GM23338 (cell line): Measurements from ENCODE around the gene OR5B12. TPM values are rescaled to one million over a fixed set of nuclear protein-coding genes. Genes with fewer than 3 reads are reported as not detected.

Experiments
- ATAC-seq: fragments of 200-7000 bp; cut with Tn5 transposase; 3 replicates; pipeline ENCODE4 v1.9.1; 2020
- DNase-seq: peaks from one replicate; pipeline ENCODE4 v3.0.0-alpha.2; 2015; ENCODE audit warnings: low spot score
- H2AFZ ChIP-seq: fragments of 200-600 bp; sonication (generic); 2 replicates; pipeline ENCODE4 v1.8.0; 2016; ENCODE audit warnings: antibody characterized with exemption, mild to moderate bottlenecking, moderate library complexity
- H3F3A ChIP-seq: fragments of 200-600 bp; sonication (generic); replicated peaks from 2 replicates; pipeline ENCODE4 v1.8.0; 2017; ENCODE audit warnings: antibody characterized with exemption, mixed run types, low read depth
- H3K27ac ChIP-seq: fragments of 200-600 bp; sonication (generic); 2 replicates; pipeline ENCODE4 v1.6.1; 2016; ENCODE audit warnings: low read depth
- H3K27me3 ChIP-seq: fragments of 200-600 bp; sonication (generic); 2 replicates; pipeline ENCODE4 v1.8.0; 2016; ENCODE audit warnings: mild to moderate bottlenecking, mixed run types, moderate library complexity; ENCODE audit not compliant: insufficient read depth
- H3K36me3 ChIP-seq: fragments of 200-600 bp; sonication (generic); 2 replicates; pipeline ENCODE4 v1.8.0; 2016; ENCODE audit warnings: mild to moderate bottlenecking; ENCODE audit not compliant: insufficient read depth
- H3K4me1 ChIP-seq: fragments of 200-600 bp; sonication (generic); 2 replicates; pipeline ENCODE4 v1.8.0; 2016; ENCODE audit warnings: mild to moderate bottlenecking, moderate library complexity; ENCODE audit not compliant: insufficient read depth
- H3K4me2 ChIP-seq: fragments of 200-600 bp; sonication (generic); 2 replicates; pipeline ENCODE4 v1.7.1; 2017; ENCODE audit warnings: mixed run types
- H3K4me3 ChIP-seq: fragments of 200-600 bp; sonication (generic); 2 replicates; pipeline ENCODE4 v1.6.1; 2016; ENCODE audit warnings: mixed run types
- H3K79me2 ChIP-seq: fragments of 200-600 bp; sonication (generic); replicated peaks from 2 replicates; pipeline ENCODE4 v1.8.0; 2017; ENCODE audit warnings: mild to moderate bottlenecking; ENCODE audit not compliant: insufficient read depth
- H3K9me2 ChIP-seq: fragments of 200-600 bp; sonication (generic); 2 replicates; pipeline ENCODE4 v1.8.0; 2017; ENCODE audit not compliant: insufficient read depth
- H4K20me1 ChIP-seq: fragments of 200-600 bp; sonication (generic); replicated peaks from 2 replicates; pipeline ENCODE4 v1.8.0; 2017; ENCODE audit warnings: mild to moderate bottlenecking; ENCODE audit not compliant: insufficient read depth
- H3K27ac Mint-ChIP-seq: 2 replicates; pipeline ENCODE4 v1.8.0; 2020; ENCODE audit warnings: inconsistent platforms, mild to moderate bottlenecking, moderate library complexity, mixed read lengths
- H3K27me3 Mint-ChIP-seq: 3 replicates; pipeline ENCODE4 v1.8.0; 2022; ENCODE audit warnings: low read depth, mild to moderate bottlenecking, moderate library complexity, mixed read lengths, inconsistent platforms; ENCODE audit not compliant: insufficient read depth, poor library complexity
- H3K36me3 Mint-ChIP-seq: 3 replicates; pipeline ENCODE4 v1.8.0; 2021; ENCODE audit warnings: low read depth, mild to moderate bottlenecking, inconsistent platforms, moderate library complexity, mixed read lengths
- H3K4me1 Mint-ChIP-seq: 3 replicates; pipeline ENCODE4 v1.8.0; 2020; ENCODE audit warnings: mild to moderate bottlenecking, inconsistent platforms, mixed read lengths
- H3K4me3 Mint-ChIP-seq: 3 replicates; pipeline ENCODE4 v1.8.0; 2021; ENCODE audit warnings: moderate library complexity, mild to moderate bottlenecking, inconsistent platforms, mixed read lengths
- H3K9me3 Mint-ChIP-seq: 3 replicates; pipeline ENCODE4 v1.8.0; 2020; ENCODE audit warnings: moderate library complexity, mild to moderate bottlenecking, inconsistent platforms, mixed read lengths
- CREB1 ChIP-seq: fragments of 250-450 bp; sonication (Bioruptor Pico); IDR thresholded peaks from 2 replicates; pipeline ENCODE4 v1.5.0; 2020; ENCODE audit warnings: low read depth, mild to moderate bottlenecking, moderate library complexity
- EZH2phosphoT487 ChIP-seq: fragments of 200-600 bp; sonication (generic); IDR thresholded peaks from one replicate; pipeline ENCODE4 v1.8.1; 2018; ENCODE audit warnings: antibody characterized with exemption; ENCODE audit not compliant: unreplicated experiment
- JUNB ChIP-seq: IDR thresholded peaks from one replicate; pipeline ENCODE4 v1.6.1; 2016; ENCODE audit warnings: antibody characterized with exemption; ENCODE audit not compliant: unreplicated experiment
- NANOG ChIP-seq: IDR thresholded peaks from 2 replicates; pipeline ENCODE4 v1.6.1; 2016; ENCODE audit warnings: antibody characterized with exemption, borderline replicate concordance
- POLR2AphosphoS5 ChIP-seq: IDR thresholded peaks from 2 replicates; pipeline ENCODE4 v1.6.1; 2016; ENCODE audit warnings: antibody characterized with exemption, low read depth
- STAT1 ChIP-seq: IDR thresholded peaks from one replicate; pipeline ENCODE4 v1.6.1; 2016; ENCODE audit warnings: antibody characterized with exemption; ENCODE audit not compliant: unreplicated experiment
- ZNF114 ChIP-seq: fragments of 250-450 bp; sonication (Bioruptor Pico); IDR thresholded peaks from 2 replicates; pipeline ENCODE4 v1.5.0; 2020; ENCODE audit warnings: mild to moderate bottlenecking, moderate library complexity
- ZNF331 ChIP-seq: fragments of 250-450 bp; sonication (Bioruptor Pico); IDR thresholded peaks from 2 replicates; pipeline ENCODE4 v1.5.0; 2020; ENCODE audit warnings: low read depth, mild to moderate bottlenecking, moderate library complexity
- polyA plus RNA-seq: library from polyadenylated mRNA; unstranded; fragments of >200 nt; fragmentation: Nextera tagmentation; extraction: Ambion mirVana; gene quantifications from 2 replicates; pipeline ENCODE4 v1.2.1, GENCODE V29; 2016
- total RNA-seq: library from RNA; depleted of rRNA; stranded (reverse); fragments of >200 nt; shearing (Covaris generic); gene quantifications from 2 replicates; pipeline ENCODE4 v1.2.3, GENCODE V29; 2014
- TF ChIP-seq, protein P1 (sequence below): IDR thresholded peaks from one replicate; pipeline ENCODE4 v1.6.1; 2018; ENCODE audit warnings: antibody characterized with exemption; ENCODE audit not compliant: unreplicated experiment
- TF ChIP-seq, protein P2 (sequence below): fragments of 250-450 bp; sonication (Bioruptor Pico); IDR thresholded peaks from 2 replicates; pipeline ENCODE4 v1.5.0; 2020; ENCODE audit warnings: mild to moderate bottlenecking, moderate library complexity
- TF ChIP-seq, protein P3 (sequence below): IDR thresholded peaks from 2 replicates; pipeline ENCODE4 v1.6.1; 2016; ENCODE audit warnings: antibody characterized with exemption

The OR5B12 gene
- total and polyA plus RNA-seq, 2 experiments from 2014 or later, result not detected

DNA sequence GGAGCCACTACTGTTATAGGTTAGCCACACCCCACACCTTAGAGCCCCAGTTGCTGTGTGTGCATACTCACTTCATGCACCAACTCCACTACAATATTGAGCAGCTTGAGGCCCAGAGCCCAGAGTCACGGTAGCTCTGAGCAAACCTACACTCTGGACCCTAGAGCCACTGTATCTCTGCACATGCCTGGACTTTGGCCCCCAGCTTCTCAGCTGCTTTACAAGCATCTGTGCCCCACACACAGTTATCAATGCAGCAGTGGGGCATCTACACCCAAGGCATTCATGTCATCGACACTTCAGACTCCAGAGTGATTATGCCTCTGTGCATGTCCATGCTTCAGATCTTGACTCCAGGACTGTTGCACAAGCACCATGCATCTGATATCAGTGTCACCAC is 2.3 kb upstream of the OR5B12 start (continued):
- TF ChIP-seq, protein P1, sequence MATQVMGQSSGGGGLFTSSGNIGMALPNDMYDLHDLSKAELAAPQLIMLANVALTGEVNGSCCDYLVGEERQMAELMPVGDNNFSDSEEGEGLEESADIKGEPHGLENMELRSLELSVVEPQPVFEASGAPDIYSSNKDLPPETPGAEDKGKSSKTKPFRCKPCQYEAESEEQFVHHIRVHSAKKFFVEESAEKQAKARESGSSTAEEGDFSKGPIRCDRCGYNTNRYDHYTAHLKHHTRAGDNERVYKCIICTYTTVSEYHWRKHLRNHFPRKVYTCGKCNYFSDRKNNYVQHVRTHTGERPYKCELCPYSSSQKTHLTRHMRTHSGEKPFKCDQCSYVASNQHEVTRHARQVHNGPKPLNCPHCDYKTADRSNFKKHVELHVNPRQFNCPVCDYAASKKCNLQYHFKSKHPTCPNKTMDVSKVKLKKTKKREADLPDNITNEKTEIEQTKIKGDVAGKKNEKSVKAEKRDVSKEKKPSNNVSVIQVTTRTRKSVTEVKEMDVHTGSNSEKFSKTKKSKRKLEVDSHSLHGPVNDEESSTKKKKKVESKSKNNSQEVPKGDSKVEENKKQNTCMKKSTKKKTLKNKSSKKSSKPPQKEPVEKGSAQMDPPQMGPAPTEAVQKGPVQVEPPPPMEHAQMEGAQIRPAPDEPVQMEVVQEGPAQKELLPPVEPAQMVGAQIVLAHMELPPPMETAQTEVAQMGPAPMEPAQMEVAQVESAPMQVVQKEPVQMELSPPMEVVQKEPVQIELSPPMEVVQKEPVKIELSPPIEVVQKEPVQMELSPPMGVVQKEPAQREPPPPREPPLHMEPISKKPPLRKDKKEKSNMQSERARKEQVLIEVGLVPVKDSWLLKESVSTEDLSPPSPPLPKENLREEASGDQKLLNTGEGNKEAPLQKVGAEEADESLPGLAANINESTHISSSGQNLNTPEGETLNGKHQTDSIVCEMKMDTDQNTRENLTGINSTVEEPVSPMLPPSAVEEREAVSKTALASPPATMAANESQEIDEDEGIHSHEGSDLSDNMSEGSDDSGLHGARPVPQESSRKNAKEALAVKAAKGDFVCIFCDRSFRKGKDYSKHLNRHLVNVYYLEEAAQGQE, result no peak

DNA sequence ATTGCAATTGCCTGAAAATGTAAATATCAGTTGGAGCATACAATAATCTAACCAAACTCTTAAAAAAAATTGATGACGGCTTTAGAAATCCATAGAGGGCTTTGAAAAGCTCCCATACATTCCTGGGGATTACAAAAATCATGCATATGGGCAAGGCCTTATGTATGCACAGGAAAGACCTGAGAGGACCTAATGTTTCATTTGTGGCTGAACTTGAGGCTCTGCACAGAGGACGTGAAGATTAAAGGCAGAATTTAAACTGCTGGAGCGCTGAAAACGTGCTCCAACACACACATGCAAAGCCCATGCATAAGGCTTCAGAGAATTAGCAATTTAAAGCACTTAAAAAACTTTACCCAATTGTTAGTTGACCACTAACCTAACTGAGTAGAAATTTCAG is 3.5 kb downstream of the OR5B12 start:
- no peaks in the 10 kb centered on the region for H3K27me3 ChIP-seq
- no peaks in the 10 kb centered on the region for H3K36me3 ChIP-seq
- Mint-ChIP-seq H3K27me3 (no peaks in the 10 kb centered on the region), H3K4me1 (peaks cover 5% of the 10 kb centered on the region; the same call in 2 of the 3 replicates), H3K9me3 (peaks cover 8% of the 10 kb centered on the region), H3K4me3 (no peak overlapping the region), H3K36me3 (peaks cover 4% of the 10 kb centered on the region; the same call in 1 of the 3 replicates), H3K27ac (no peak overlapping the region)
- H3K4me1 ChIP-seq, result peaks cover 9% of the 10 kb centered on the region; the same call in 1 of the 2 replicates
- ATAC-seq (no peak), DNase-seq (no peak)
- H3K27ac ChIP-seq, result no peak overlapping the region
- no peaks in the 10 kb centered on the region for H3K9me2 ChIP-seq
- no peaks in the 10 kb centered on the region for H4K20me1 ChIP-seq
- H2AFZ ChIP-seq, result peak overlapping the region; percentile 45; the same call in 1 of the 2 replicates
- no peaks in the 10 kb centered on the region for H3K79me2 ChIP-seq
- H3K4me2 ChIP-seq, result no peak overlapping the region
- H3K4me3 ChIP-seq, result no peak overlapping the region
- H3F3A ChIP-seq, result no peaks in the 10 kb centered on the region
- TF ChIP-seq EZH2phosphoT487, result no peak
- no peak for TF ChIP-seq ZNF331 (CRISPR knock-in tag)
- TF ChIP-seq, protein P2, sequence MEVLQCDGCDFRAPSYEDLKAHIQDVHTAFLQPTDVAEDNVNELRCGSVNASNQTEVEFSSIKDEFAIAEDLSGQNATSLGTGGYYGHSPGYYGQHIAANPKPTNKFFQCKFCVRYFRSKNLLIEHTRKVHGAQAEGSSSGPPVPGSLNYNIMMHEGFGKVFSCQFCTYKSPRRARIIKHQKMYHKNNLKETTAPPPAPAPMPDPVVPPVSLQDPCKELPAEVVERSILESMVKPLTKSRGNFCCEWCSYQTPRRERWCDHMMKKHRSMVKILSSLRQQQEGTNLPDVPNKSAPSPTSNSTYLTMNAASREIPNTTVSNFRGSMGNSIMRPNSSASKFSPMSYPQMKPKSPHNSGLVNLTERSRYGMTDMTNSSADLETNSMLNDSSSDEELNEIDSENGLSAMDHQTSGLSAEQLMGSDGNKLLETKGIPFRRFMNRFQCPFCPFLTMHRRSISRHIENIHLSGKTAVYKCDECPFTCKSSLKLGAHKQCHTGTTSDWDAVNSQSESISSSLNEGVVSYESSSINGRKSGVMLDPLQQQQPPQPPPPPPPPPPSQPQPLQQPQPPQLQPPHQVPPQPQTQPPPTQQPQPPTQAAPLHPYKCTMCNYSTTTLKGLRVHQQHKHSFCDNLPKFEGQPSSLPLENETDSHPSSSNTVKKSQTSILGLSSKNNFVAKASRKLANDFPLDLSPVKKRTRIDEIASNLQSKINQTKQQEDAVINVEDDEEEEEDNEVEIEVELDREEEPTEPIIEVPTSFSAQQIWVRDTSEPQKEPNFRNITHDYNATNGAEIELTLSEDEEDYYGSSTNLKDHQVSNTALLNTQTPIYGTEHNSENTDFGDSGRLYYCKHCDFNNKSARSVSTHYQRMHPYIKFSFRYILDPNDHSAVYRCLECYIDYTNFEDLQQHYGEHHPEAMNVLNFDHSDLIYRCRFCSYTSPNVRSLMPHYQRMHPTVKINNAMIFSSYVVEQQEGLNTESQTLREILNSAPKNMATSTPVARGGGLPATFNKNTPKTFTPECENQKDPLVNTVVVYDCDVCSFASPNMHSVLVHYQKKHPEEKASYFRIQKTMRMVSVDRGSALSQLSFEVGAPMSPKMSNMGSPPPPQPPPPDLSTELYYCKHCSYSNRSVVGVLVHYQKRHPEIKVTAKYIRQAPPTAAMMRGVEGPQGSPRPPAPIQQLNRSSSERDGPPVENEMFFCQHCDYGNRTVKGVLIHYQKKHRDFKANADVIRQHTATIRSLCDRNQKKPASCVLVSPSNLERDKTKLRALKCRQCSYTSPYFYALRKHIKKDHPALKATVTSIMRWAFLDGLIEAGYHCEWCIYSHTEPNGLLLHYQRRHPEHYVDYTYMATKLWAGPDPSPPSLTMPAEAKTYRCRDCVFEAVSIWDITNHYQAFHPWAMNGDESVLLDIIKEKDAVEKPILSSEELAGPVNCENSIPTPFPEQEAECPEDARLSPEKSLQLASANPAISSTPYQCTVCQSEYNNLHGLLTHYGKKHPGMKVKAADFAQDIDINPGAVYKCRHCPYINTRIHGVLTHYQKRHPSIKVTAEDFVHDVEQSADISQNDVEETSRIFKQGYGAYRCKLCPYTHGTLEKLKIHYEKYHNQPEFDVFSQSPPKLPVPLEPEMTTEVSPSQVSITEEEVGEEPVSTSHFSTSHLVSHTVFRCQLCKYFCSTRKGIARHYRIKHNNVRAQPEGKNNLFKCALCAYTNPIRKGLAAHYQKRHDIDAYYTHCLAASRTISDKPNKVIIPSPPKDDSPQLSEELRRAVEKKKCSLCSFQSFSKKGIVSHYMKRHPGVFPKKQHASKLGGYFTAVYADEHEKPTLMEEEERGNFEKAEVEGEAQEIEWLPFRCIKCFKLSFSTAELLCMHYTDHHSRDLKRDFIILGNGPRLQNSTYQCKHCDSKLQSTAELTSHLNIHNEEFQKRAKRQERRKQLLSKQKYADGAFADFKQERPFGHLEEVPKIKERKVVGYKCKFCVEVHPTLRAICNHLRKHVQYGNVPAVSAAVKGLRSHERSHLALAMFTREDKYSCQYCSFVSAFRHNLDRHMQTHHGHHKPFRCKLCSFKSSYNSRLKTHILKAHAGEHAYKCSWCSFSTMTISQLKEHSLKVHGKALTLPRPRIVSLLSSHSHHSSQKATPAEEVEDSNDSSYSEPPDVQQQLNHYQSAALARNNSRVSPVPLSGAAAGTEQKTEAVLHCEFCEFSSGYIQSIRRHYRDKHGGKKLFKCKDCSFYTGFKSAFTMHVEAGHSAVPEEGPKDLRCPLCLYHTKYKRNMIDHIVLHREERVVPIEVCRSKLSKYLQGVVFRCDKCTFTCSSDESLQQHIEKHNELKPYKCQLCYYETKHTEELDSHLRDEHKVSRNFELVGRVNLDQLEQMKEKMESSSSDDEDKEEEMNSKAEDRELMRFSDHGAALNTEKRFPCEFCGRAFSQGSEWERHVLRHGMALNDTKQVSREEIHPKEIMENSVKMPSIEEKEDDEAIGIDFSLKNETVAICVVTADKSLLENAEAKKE (CRISPR knock-in tag), result no peak
- TF ChIP-seq POLR2AphosphoS5, result no peak
- TF ChIP-seq NANOG, result no peak
- TF ChIP-seq, protein P3, sequence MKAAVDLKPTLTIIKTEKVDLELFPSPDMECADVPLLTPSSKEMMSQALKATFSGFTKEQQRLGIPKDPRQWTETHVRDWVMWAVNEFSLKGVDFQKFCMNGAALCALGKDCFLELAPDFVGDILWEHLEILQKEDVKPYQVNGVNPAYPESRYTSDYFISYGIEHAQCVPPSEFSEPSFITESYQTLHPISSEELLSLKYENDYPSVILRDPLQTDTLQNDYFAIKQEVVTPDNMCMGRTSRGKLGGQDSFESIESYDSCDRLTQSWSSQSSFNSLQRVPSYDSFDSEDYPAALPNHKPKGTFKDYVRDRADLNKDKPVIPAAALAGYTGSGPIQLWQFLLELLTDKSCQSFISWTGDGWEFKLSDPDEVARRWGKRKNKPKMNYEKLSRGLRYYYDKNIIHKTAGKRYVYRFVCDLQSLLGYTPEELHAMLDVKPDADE, result no peak
- TF ChIP-seq JUNB, result no peak
- TF ChIP-seq ZNF114, result no peak
- no peak for TF ChIP-seq CREB1 (CRISPR knock-in tag)
- TF ChIP-seq, protein P1, result no peak
- no peak for TF ChIP-seq STAT1
